Measurements from ENCODE around the gene MMP12. TPM values are rescaled to one million over a fixed set of nuclear protein-coding genes. Genes with fewer than 3 reads are reported as not detected.
"Not testable (repeated sequence)": the region's sequence is repeated elsewhere in the genome, so short reads cannot be mapped to it uniquely, and the experiment has no call there.

The MMP12 gene
- total RNA-seq, 4 donors from 2014 or later, result not detected

DNA sequence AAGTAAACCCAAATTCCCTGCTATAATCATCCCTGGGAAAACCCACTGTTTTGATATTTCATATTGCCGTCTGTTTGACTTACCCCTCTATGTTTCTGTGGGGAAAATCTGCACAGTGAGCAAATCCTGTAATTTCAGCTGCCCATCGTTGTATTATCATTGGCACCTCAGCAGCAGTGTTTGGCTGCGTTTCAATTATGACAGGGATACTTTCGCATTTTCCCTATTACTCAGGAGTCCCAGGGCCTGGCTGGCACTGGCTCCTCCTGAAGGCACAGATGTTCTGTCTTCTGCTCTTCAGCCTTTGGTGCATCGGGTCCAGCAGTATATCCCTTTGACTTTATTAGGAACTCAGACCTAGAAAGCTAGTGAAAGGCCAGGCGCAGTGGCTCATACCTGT lies 12.2 kb upstream of the MMP12 start:
- Histone ChIP-seq H3K27me3 (no peaks in the 10 kb centered on the region), H3K4me3 (replicated peaks in 1 of 3) (no peak overlapping the region), H3K4me1 (no peaks in the 10 kb centered on the region), H3K27ac (no peak overlapping the region), H3K9me3 (no peaks in the 10 kb centered on the region), H3K36me3 (no peaks in the 10 kb centered on the region)
- intact Hi-C loops (cut with DNase I), result no loop called here
- no peak for TF ChIP-seq POLR2A (IDR thresholded peaks at IDR 0.05)
- TF ChIP-seq, protein P1, sequence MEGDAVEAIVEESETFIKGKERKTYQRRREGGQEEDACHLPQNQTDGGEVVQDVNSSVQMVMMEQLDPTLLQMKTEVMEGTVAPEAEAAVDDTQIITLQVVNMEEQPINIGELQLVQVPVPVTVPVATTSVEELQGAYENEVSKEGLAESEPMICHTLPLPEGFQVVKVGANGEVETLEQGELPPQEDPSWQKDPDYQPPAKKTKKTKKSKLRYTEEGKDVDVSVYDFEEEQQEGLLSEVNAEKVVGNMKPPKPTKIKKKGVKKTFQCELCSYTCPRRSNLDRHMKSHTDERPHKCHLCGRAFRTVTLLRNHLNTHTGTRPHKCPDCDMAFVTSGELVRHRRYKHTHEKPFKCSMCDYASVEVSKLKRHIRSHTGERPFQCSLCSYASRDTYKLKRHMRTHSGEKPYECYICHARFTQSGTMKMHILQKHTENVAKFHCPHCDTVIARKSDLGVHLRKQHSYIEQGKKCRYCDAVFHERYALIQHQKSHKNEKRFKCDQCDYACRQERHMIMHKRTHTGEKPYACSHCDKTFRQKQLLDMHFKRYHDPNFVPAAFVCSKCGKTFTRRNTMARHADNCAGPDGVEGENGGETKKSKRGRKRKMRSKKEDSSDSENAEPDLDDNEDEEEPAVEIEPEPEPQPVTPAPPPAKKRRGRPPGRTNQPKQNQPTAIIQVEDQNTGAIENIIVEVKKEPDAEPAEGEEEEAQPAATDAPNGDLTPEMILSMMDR (IDR thresholded peaks at IDR 0.05), result no peak
- WGBS, 2 donors, result 74 to 87% methylated on average over 6 of the region's 6 CpGs
- DNase-seq, result no peak

DNA sequence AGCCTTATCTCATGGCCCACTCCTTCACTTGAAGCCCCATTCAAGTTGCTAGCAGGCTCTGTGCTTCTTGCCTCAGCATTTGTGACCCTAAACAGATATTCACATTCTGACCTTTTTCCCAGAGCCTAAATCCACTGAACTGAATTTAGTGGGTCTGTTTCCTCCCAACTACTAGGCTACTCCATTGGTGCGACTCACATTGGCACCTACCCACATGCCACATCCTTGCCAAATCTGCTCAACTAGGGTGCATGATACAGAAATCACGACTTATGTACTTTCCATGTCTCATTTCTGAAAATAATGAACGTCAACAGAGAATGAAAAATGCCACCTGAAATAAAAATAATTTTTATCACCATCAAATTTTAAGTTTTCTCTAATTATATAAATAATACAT lies 8.4 kb upstream of the MMP12 start:
- Histone ChIP-seq H3K36me3 (no peaks in the 10 kb centered on the region), H3K4me3 (replicated peaks in 1 of 3) (no peak overlapping the region), H3K4me1 (no peaks in the 10 kb centered on the region), H3K27me3 (no peaks in the 10 kb centered on the region), H3K27ac (no peak overlapping the region), H3K9me3 (no peaks in the 10 kb centered on the region)
- 80 to 83% methylated on average over 3 of the region's 3 CpGs for WGBS, 2 donors
- DNase-seq, result no peak
- intact Hi-C loops (cut with DNase I), result no loop called here
- TF ChIP-seq, protein P1 (IDR thresholded peaks at IDR 0.05), result no peak
- TF ChIP-seq POLR2A (IDR thresholded peaks at IDR 0.05), result no peak

DNA sequence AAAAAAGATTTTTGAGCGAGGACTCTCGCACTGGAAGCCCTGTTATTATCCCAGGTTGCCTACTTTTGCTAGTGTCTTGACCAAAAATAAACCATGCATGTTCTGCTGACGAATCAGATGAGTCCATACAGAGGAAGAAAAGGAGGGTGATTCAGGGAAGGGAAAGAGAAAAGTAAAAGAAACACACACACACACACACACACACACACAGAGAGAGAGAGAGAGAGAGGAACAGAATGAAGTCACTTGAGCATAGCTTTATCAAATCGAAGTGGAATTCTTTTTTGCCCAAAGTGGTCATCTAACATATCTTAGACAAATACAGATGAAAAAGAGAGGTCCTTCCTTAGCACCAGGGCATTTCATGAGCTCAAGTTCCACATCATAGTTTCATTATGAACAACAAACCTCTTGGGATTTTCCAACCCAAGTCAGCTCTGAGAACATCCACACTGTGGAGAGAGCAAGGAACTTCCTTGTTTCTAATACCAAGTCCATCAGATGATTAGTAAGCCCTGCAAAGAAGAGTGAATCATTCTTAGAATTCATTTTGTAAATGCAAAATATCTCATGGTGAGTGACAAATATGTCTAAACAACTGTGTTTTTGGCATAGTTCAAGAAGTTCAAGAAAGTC lies 7.7 kb upstream of the MMP12 start:
- H3K27ac ChIP-seq, result no peak overlapping the region
- no peak for DNase-seq

DNA sequence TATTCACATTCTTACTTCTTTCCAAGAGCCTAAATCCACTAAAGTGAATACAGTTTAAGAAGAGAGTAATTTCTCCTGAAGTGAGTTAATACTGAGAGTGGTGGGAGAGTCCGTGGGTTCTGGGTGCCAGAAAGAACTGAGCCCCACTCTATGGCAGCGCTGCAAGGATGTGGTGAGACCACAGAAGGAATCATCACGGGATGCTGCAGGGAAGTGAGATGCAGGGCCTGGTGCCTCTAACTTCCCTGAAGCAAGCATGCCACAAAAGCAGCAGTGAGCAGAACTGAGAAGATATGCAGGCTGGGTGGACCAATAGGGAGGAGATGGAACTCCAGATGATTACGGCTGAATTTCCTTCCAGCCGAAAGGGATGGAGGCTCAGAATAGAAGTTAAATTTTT lies 5.0 kb upstream of the MMP12 start:
- no peaks in the 10 kb centered on the region for H3K27me3 ChIP-seq
- H3K4me3 ChIP-seq (replicated peaks in 1 of 3), result no peak overlapping the region
- no peaks in the 10 kb centered on the region for H3K9me3 ChIP-seq
- DNase-seq, result no peak
- intact Hi-C loops (cut with DNase I), result no loop called here
- 85 to 86% methylated on average over 5 of the region's 5 CpGs for WGBS, 2 donors
- no peaks in the 10 kb centered on the region for H3K4me1 ChIP-seq
- TF ChIP-seq POLR2A (IDR thresholded peaks at IDR 0.05), result no peak
- TF ChIP-seq, protein P1 (IDR thresholded peaks at IDR 0.05), result no peak
- no peak overlapping the region for H3K27ac ChIP-seq
- H3K36me3 ChIP-seq, result no peaks in the 10 kb centered on the region

More for the DNA sequence above, 7.7 kb upstream of the MMP12 start:
- no peaks in the 10 kb centered on the region for H3K9me3 ChIP-seq
- H3K36me3 ChIP-seq, result no peaks in the 10 kb centered on the region
- TF ChIP-seq POLR2A (IDR thresholded peaks at IDR 0.05), result no peak
- TF ChIP-seq, protein P1 (IDR thresholded peaks at IDR 0.05), result no peak
- no peaks in the 10 kb centered on the region for H3K4me1 ChIP-seq
- H3K27me3 ChIP-seq, result no peaks in the 10 kb centered on the region
- no peak overlapping the region for H3K4me3 ChIP-seq (replicated peaks in 1 of 3)
- intact Hi-C loops (cut with DNase I), result no loop called here
- WGBS, 2 donors, result 74 to 84% methylated on average over 4 of the region's 4 CpGs

DNA sequence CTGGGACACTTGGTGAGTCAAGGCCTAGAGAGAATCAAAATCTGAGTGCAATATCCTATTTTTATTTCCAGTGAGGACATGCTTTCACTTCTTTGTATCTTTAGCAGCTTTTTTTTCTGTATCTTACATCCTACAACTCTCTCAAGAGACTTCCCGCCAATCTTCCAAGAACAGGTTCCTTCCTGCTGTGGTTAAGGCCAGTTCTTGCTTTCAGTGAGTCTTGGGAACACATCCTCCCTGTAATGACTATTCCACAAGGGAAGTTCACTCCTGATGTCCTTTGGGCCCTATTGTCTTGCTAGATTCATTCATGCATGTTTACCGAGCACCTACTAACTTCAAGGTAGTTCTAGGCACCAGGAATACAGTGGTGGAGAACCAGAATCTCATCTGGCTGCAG lies 3.8 kb upstream of the MMP12 start:
- Histone ChIP-seq H3K9me3 (no peaks in the 10 kb centered on the region), H3K4me3 (replicated peaks in 1 of 3) (no peak overlapping the region), H3K27me3 (no peaks in the 10 kb centered on the region), H3K4me1 (no peaks in the 10 kb centered on the region), H3K27ac (no peak overlapping the region), H3K36me3 (no peaks in the 10 kb centered on the region)
- 77 to 88% methylated on average over 2 of the region's 2 CpGs for WGBS, 2 donors
- intact Hi-C loops (cut with DNase I), result no loop called here
- no peak for DNase-seq
- TF ChIP-seq, protein P1 (IDR thresholded peaks at IDR 0.05), result no peak
- TF ChIP-seq POLR2A (IDR thresholded peaks at IDR 0.05), result no peak

GRCh38 chr11:102869354-102869964 lies 5.3 kb downstream of the MMP12 start:
- H3K36me3 ChIP-seq; H3K9me3 ChIP-seq; H3K27me3 ChIP-seq; H3K27ac ChIP-seq; intact Hi-C loops (cut with DNase I); DNase-seq; H3K4me1 ChIP-seq; H3K4me3 ChIP-seq (replicated peaks in 1 of 3): not testable (repeated sequence)
- 72 to 78% methylated on average over 8 of the region's 8 CpGs for WGBS, 2 donors
